ENCODE results near the gene STARD8.
"Not testable (repeated sequence)": the region's sequence is repeated elsewhere in the genome, so short reads cannot be mapped to it uniquely, and the experiment has no call there.

The STARD8 gene

GRCh38 chrX:68718443-68718820, 71.0 kb downstream of the STARD8 start:
- ATAC-seq: no peak

GRCh38 chrX:68719181-68719903, 71.9 kb downstream of the STARD8 start:
- no peak for ATAC-seq

DNA sequence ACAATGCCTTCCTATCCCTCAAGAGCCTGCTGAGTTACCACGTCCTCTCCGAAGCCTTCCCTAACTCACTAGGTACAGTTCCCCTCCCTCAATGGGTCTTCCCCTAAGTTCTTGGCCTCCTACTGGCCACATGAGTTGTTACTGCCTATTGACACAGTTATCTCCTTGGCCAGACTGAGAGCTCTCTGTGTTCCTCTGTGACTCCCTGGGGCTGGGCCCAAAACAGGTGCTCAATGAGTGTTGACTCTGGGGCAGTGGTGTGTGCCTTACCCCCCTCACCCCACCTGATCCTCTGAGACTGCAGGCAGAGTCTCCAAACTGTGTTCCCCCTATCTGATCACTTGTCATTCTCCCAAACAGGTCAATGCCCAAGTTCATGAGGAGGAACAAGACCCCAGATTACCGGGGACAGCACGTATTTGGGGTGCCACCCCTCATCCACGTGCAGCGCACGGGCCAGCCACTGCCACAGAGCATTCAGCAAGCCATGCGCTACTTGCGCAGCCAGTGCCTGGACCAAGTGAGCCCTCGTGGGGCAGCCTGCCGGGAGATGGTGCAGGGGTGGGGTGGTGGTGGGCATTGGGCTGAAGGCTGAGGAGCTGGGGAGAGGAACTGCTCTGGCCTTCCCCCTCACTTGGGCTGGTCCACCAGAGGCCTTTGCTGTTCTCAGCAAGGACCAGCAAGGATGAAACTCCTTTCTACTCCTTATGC, 72.6 kb downstream of the STARD8 start:
- ATAC-seq: no peak

- ATAC-seq: no peak
These were observed 73.4 kb downstream of the STARD8 start for GRCh38 chrX:68720851-68721250.

- no peak for ATAC-seq
These were observed 74.1 kb downstream of the STARD8 start for GRCh38 chrX:68721546-68721945.

- no peak for ATAC-seq
These were observed 74.8 kb downstream of the STARD8 start for GRCh38 chrX:68721991-68722860.

- ATAC-seq: no peak
These were observed 76.2 kb downstream of the STARD8 start for GRCh38 chrX:68723491-68724155.

DNA sequence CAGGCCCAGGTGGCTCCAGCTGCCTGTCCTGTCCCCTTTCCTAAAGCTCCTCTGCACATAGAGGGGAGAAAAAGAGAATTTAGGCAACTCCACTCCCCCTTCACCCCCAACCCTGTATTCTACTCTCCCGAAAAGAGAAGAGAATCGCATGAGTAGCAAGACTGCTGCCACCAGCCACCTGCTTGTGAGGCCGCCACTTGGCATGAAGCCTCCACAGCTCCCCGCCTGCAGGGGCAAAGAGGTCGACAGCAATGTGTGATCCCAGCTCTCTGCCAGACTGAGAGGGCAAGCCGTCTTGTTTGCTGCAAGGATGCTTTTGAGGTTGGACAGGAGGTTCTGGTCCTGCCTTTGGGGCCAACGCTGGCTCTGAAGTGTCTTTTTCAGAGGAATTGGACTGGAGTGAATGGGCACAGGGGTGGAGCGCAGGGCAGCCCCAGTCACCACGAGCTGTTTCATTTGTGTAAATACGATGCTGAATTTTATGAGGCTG, 77.1 kb downstream of the STARD8 start:
- no peak for ATAC-seq

DNA sequence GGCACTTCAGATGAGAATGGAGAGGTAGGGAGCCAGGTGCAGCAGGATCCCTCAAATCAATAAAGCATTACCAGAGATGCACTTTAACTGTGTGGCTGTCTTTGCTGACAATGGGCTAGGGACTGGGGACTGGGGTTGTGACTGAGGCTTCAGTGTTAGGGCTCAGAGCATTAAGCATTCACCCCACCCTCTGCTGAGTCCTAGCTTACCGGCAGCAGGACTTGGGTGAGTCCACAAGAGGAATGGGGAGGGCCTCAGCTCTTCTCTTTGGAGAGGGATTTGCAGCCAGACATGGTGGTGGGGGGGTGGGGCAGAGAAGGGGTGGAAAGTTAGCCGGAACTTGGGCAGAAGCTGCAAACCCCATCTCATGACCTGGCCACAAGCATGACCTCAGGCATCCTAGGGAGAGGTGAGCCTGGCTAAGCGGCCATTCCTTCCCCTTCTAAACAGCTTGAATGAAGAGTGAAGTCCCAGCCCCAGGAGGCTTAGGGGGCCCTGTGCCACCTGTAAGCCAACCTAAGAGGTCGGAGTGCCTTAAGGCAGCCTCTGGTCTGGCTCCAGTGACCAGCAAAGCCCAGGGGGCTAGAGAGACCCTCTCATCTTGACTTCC, 78.4 kb downstream of the STARD8 start:
- ATAC-seq: no peak

- ATAC-seq: no peak
These were observed 78.9 kb downstream of the STARD8 start for GRCh38 chrX:68726366-68726765.

DNA sequence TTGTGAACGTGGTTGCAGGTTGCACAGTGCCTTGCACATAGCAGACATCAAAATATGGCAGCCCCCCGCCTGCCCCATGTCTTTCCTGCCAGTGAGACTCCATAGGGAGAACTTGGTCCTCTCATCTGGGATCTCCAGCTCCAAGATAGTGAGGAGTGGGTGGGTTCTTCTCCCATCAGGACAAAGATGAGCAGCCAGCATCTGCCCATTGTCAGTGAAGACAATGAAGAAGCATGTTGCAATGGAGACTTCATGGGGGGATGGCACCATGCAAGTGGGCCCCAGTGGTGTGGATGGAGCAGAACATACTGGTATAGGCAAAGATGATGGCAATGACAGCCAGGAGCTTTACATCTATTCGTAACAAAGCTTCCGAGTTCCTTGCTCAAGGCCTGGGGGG, 80.2 kb downstream of the STARD8 start:
- no peak for ATAC-seq

GRCh38 chrX:68728186-68728585, 80.7 kb downstream of the STARD8 start:
- ATAC-seq: no peak

DNA sequence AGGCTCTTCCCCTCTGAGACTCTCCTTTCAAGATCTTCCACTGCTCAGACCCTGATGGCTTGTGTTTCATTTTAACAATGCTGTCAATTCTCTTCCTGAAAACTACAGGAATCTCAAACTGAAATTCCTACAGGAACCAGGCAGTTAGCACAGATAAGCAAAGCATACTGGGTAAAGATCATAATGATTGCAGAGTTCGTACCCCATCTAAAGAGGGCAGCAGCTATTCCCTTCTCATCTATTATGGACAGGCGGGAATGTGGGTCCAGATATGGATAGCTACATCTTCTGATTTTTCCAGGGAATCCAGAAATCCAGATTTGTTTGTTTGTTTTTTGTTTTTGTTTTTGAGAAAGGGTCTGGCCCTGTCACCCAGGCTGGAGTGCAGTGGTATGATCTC, 83.8 kb downstream of the STARD8 start:
- no peak for ATAC-seq

- ATAC-seq: peak in 1 of 2 donors; percentile 56
These were observed 85.5 kb downstream of the STARD8 start for GRCh38 chrX:68732906-68733493.

DNA sequence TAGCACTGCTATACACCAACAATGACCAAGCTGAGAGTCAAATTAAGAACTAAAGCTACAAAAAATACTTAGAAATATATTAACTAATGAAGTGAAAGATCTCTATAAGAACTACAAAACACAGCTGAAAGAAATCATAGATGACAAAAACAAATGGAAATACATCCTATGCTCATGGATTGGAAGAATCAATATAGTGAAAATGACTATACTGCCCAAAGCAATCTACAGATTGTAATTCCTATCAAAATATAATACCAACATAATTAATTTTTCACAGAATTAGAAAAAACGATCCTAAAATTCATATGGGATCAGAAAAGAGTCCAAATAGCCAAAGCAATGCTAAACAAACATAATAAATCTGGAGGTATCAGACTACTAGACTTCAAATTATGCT, 87.8 kb downstream of the STARD8 start:
- ATAC-seq: no peak

DNA sequence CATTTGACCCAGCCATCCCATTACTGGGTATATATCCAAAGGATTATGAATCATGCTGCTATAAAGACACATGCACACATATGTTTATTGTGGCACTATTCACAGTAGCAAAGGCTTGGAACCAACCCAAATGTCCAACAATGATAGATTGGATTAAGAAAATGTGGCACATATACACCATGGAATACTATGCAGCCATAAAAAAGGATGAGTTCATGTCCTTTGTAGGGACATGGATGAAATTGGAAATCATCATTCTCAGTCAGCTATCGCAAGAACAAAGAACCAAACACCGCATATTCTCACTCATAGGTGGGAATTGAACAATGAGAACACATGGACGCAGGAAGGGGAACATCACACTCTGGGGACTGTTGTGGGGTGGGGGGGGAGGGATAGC, 94.4 kb downstream of the STARD8 start:
- not testable (repeated sequence) for ATAC-seq

- ATAC-seq: no peak
These were observed 96.3 kb downstream of the STARD8 start for GRCh38 chrX:68743754-68744153.

DNA sequence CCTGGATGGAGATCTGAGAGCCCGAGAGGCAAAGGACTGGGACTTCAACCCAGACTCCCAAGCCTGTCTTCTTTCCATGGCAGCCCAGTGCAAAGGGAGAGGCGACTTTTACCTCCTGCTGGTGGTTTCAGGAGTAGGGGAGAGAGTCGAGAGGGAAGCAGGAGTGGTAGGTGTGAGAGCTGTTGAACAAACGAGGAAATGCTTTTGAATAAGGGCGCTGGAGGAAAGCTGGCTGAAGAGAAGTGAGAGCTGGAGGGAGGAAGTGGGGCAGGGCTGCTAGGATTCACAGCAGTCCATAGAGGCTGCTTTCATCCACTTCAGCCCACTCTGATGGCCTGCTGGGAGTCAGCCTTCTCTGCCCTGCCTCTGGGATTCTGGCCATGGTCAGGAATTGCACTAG, 99.5 kb downstream of the STARD8 start:
- ATAC-seq: no peak

- ATAC-seq: no peak
These were observed 100.6 kb downstream of the STARD8 start for GRCh38 chrX:68748030-68748429.

DNA sequence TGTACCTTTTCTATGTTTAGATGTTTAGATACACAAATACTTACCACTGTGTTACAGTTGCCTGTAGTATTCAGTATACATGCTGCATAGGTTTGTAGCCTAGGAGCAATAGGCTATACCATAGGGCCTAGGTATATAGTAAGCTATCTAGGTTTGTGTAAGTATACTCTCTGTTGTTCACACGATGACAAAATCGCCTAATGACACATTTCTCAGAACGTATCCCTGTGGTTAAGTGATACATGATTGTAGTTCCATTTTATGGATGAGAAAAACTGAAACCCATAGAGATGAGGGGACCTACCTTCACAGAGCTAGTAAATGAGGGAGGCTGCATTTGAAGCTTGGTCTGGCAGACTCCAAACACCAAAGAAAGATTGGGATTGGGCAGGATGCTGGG, 102.0 kb downstream of the STARD8 start:
- no peak for ATAC-seq

- no peak for ATAC-seq
These were observed 102.8 kb downstream of the STARD8 start for GRCh38 chrX:68750316-68750715.

DNA sequence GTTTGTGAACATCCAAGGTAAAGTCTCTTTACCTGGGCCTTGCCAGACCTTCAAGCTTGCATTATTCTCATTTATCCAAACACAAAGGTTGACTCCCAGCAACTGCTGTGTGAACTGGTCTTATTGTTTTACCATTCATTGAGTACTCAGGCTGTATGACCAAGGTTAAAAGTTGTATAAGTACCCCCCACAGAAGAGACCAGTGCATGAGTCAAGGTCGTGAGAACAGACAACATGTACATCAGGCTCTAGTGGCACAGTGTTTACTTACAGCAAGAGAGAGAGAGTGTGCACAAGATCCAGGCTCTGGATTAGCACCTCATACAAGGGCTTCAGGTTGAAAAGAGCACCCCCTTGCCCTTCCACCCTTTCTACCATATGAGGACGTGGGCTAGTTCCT, 103.9 kb downstream of the STARD8 start:
- no peak for ATAC-seq

Measured in activated CD4-positive, CD25-positive, alpha-beta regulatory T cell treated with anti-CD3 and anti-CD28 coated beads, Interleukin-2, amount 50 U/mL, for 24 hours (primary cell).